WTC11 (cell line): ENCODE data around the gene ZC3H14.

Source experiments
- ATF1 ChIP-seq: sonication (generic); formaldehyde crosslinking; IDR thresholded peaks from 2 replicates; pipeline ENCODE4 v1.8.1; 2023; ENCODE audit warnings: mild to moderate bottlenecking, moderate library complexity, missing genetic modification reagents
- NR2C2 ChIP-seq: sonication (generic); formaldehyde crosslinking; IDR thresholded peaks from 2 replicates; pipeline ENCODE4 v1.8.0; 2022; ENCODE audit warnings: mild to moderate bottlenecking, missing genetic modification reagents
- STAT6 ChIP-seq: sonication (generic); formaldehyde crosslinking; conservative IDR thresholded peaks from 2 replicates; pipeline ENCODE4 v1.8.1; 2023; ENCODE audit warnings: mild to moderate bottlenecking, low read depth, missing genetic modification reagents, moderate library complexity
- TCF7 ChIP-seq: sonication (generic); formaldehyde crosslinking; IDR thresholded peaks from 2 replicates; pipeline ENCODE4 v1.8.0; 2022; ENCODE audit warnings: mild to moderate bottlenecking, low read depth, missing genetic modification reagents, moderate library complexity
- ZNF121 ChIP-seq: sonication (generic); formaldehyde crosslinking; IDR thresholded peaks from 2 replicates; pipeline ENCODE4 v1.8.0; 2023; ENCODE audit warnings: missing genetic modification reagents
- ZNF416 ChIP-seq: fragments of 250-450 bp; sonication (Bioruptor Pico); IDR thresholded peaks from 2 replicates; pipeline ENCODE4 v1.9.0; 2021; ENCODE audit warnings: mild to moderate bottlenecking, inconsistent platforms
- TF ChIP-seq, protein P1 (sequence below): sonication (generic); formaldehyde crosslinking; IDR thresholded peaks from 2 replicates; pipeline ENCODE4 v1.8.0; 2022; ENCODE audit warnings: mild to moderate bottlenecking, missing genetic modification reagents
- TF ChIP-seq, protein P2 (sequence below): fragments of 200-600 bp; IDR thresholded peaks from 2 replicates; pipeline ENCODE4 v1.8.0; 2022; ENCODE audit warnings: antibody characterized with exemption

DNA sequence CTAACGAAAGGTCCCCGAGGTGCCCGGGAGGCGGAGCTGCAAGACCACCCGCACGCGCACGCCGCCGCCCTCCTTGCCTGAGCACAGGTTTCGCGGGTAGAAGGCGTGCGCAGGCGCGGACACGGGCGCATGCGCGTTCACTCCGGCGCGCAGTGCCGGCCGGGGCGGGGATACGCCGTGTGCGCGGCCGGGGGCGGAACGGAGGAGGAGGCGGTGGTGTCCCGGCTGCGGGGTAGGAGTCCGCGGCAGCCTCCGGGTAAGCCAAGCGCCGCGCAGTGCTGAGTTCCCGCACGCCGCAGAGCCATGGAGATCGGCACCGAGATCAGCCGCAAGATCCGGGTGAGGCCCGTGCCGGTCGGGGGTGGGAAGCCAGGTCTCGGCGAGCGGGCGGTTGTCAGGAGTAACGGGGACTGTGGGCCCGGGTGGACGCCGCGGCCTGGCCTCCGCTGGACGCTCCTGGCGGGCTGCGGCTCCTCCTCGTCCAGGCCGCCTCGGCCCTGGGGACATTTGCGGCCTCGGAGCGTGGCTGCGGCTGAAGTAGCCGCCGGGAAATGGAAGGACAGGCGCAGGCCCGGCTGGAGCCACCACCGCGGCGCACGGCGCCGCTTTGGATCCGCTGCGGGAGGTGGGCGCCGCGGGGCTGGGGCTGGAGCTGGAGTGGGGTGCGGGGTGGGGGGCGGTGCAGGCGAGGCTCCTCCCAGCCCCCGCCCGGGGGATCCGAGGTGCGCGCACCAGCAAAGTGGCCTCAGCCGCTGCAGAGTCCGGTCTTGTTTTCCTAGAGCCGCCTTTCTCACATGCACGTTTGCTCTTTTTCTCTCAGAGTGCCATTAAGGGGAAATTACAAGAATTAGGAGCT, at the start of gene ZC3H14:
- TF ChIP-seq TCF7 (0 out of 2 replicates have a peak, but pooled peaks have one; percentile 25), ZNF121 (CRISPR knock-in tag) (0 out of 2 replicates have a peak, but pooled peaks have one; percentile 36), NR2C2 (CRISPR knock-in tag) (no peak), ZNF416 (CRISPR knock-in tag) (peak; percentile 99), ATF1 (CRISPR knock-in tag) (peak; percentile 77; the same call in 1 of the 2 replicates), STAT6 (CRISPR knock-in tag) (no peak)
- TF ChIP-seq, protein P1, sequence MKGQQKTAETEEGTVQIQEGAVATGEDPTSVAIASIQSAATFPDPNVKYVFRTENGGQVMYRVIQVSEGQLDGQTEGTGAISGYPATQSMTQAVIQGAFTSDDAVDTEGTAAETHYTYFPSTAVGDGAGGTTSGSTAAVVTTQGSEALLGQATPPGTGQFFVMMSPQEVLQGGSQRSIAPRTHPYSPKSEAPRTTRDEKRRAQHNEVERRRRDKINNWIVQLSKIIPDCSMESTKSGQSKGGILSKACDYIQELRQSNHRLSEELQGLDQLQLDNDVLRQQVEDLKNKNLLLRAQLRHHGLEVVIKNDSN, result 0 out of 2 replicates have a peak, but pooled peaks have one; percentile 17
- TF ChIP-seq, protein P2, sequence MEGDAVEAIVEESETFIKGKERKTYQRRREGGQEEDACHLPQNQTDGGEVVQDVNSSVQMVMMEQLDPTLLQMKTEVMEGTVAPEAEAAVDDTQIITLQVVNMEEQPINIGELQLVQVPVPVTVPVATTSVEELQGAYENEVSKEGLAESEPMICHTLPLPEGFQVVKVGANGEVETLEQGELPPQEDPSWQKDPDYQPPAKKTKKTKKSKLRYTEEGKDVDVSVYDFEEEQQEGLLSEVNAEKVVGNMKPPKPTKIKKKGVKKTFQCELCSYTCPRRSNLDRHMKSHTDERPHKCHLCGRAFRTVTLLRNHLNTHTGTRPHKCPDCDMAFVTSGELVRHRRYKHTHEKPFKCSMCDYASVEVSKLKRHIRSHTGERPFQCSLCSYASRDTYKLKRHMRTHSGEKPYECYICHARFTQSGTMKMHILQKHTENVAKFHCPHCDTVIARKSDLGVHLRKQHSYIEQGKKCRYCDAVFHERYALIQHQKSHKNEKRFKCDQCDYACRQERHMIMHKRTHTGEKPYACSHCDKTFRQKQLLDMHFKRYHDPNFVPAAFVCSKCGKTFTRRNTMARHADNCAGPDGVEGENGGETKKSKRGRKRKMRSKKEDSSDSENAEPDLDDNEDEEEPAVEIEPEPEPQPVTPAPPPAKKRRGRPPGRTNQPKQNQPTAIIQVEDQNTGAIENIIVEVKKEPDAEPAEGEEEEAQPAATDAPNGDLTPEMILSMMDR, result no peak
